Activated B cell treated with CpG ODN at 0.5 μM for 24 hours (primary cell): Measurements from ENCODE around the gene INPP5F. TPM values are rescaled to one million over a fixed set of nuclear protein-coding genes. Genes with fewer than 3 reads are reported as not detected.

Source experiments
- ATAC-seq: fragments of 200-7000 bp; cut with Tn5 transposase; one replicate; pipeline ENCODE4 v1.10.0; 2021; ENCODE audit warnings: low read depth, mild to moderate bottlenecking, moderate library complexity
- CTCF ChIA-PET: fragments of 350-600 bp; sonication (Branson Sonifier 250); formaldehyde crosslinking; loops from one replicate; lab custom pipeline; 2021; ENCODE audit warnings: antibody characterized with exemption; lab: Charles Lee
- POLR2A ChIA-PET: fragments of 350-600 bp; sonication (Branson Sonifier 250); formaldehyde crosslinking; loops from one replicate; lab custom pipeline; 2021; ENCODE audit warnings: antibody characterized with exemption; lab: Charles Lee
- DNase-seq: peaks from one replicate; pipeline ENCODE4 v3.0.0; 2022
- H3K27ac Mint-ChIP-seq: one replicate; pipeline ENCODE4 v1.8.0; 2020; ENCODE audit warnings: mixed read lengths
- H3K27me3 Mint-ChIP-seq: one replicate; pipeline ENCODE4 v1.8.0; 2021; ENCODE audit warnings: mixed read lengths
- H3K36me3 Mint-ChIP-seq: one replicate; pipeline ENCODE4 v1.8.0; 2021; ENCODE audit warnings: low read depth, mixed read lengths
- H3K4me1 Mint-ChIP-seq: one replicate; pipeline ENCODE4 v1.8.0; 2021; ENCODE audit warnings: mixed read lengths
- H3K4me3 Mint-ChIP-seq: one replicate; pipeline ENCODE4 v1.8.0; 2020; ENCODE audit warnings: mild to moderate bottlenecking, mixed read lengths
- H3K9me3 Mint-ChIP-seq: one replicate; pipeline ENCODE4 v1.8.0; 2020; ENCODE audit warnings: mixed read lengths
- intact Hi-C: fragments of 100-400 bp; cut with micrococcal nuclease; formaldehyde crosslinking; loops from one replicate; pipeline ENCODE4 v1.15.1; 2024
- total RNA-seq: library from RNA; stranded (reverse); gene quantifications from 2 replicates; pipeline ENCODE4 v1.2.3, GENCODE V29; 2022
- TF ChIP-seq, protein P1 (sequence below): fragments of 200-600 bp; IDR thresholded peaks from one replicate; pipeline ENCODE4 v1.8.0; 2022; ENCODE audit warnings: antibody characterized with exemption, mild to moderate bottlenecking

The INPP5F gene
- total RNA-seq, 1 donor from 2014 or later: 53.5 TPM

GRCh38 chr10:119796039-119796438, 70.2 kb downstream of the INPP5F start:
- Mint-ChIP-seq H3K27me3 (no peaks in the 10 kb centered on the region), H3K27ac (no peak overlapping the region), H3K4me1 (peaks cover 10% of the 10 kb centered on the region), H3K9me3 (no peaks in the 10 kb centered on the region), H3K4me3 (no peak overlapping the region), H3K36me3 (peaks cover 54% of the 10 kb centered on the region)
- ChIA-PET POLR2A (no interaction called here), CTCF (no interaction called here)
- intact Hi-C loops: no loop called here
- TF ChIP-seq, protein P1, sequence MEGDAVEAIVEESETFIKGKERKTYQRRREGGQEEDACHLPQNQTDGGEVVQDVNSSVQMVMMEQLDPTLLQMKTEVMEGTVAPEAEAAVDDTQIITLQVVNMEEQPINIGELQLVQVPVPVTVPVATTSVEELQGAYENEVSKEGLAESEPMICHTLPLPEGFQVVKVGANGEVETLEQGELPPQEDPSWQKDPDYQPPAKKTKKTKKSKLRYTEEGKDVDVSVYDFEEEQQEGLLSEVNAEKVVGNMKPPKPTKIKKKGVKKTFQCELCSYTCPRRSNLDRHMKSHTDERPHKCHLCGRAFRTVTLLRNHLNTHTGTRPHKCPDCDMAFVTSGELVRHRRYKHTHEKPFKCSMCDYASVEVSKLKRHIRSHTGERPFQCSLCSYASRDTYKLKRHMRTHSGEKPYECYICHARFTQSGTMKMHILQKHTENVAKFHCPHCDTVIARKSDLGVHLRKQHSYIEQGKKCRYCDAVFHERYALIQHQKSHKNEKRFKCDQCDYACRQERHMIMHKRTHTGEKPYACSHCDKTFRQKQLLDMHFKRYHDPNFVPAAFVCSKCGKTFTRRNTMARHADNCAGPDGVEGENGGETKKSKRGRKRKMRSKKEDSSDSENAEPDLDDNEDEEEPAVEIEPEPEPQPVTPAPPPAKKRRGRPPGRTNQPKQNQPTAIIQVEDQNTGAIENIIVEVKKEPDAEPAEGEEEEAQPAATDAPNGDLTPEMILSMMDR: no peak
- ATAC-seq (no peak), DNase-seq (no peak)

DNA sequence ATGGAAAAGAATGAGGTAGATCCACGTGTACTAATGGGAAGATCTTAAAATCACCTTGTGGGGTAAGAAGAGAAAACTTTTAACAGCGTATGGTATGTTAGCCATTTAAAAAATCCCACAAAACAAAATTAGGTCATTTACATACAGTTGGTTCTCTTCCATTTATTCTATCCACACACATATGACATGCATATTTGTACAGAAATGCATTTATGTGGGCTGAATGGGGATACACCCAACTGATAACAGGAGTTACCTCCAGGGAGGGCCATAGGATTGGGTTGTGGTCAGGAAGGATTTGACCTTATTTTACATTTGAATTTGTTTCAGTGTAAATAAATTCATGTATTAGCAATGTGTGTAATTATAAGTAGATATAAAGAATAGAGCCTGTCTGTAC, 75.3 kb downstream of the INPP5F start:
- H3K9me3 Mint-ChIP-seq: no peaks in the 10 kb centered on the region
- no peak overlapping the region for H3K4me3 Mint-ChIP-seq
- TF ChIP-seq, protein P1: no peak
- no peak overlapping the region for H3K27ac Mint-ChIP-seq
- ChIA-PET CTCF (no interaction called here), POLR2A (interaction anchor here (0.5 kb wide), 1 partner anchor 49 kb away, joined by 7 read pairs; no protein-coding TSS in a partner anchor)
- intact Hi-C loops: loop anchor here (5.0 kb wide), 1 partner anchor 49 kb away; no protein-coding TSS in a partner anchor
- H3K27me3 Mint-ChIP-seq: no peaks in the 10 kb centered on the region
- H3K4me1 Mint-ChIP-seq: peaks cover 21% of the 10 kb centered on the region
- peaks cover 59% of the 10 kb centered on the region for H3K36me3 Mint-ChIP-seq
- no peak for ATAC-seq
- DNase-seq: no peak

DNA sequence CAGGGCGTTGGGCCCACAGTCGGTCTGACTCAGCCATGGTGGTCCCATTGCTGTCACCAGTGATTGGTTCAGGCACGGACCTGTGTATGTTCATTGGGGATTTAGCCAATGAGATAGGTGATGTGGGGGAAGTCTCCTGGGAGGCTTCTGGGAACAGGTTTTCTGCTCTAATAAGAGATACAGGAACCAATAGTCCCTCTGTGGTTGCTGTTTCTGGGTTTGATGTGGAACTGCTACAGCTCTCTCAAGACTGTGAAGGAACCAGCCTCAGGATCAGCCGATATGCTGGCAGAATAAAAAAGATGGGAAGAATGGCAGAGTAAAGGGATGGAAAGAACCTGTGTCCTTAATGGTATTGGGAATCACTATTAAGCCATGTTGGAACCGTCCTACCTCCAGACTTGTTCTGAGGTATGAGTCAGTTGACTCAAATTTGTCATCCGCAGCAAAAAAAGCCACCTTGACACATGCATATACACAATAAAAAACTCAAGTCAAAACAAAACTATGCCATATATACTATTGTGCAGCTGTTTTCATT, 76.2 kb downstream of the INPP5F start:
- Mint-ChIP-seq H3K4me3 (no peak overlapping the region), H3K36me3 (peaks cover 56% of the 10 kb centered on the region), H3K4me1 (peaks cover 21% of the 10 kb centered on the region), H3K27ac (peak overlapping the region; percentile 37), H3K9me3 (no peaks in the 10 kb centered on the region), H3K27me3 (no peaks in the 10 kb centered on the region)
- ATAC-seq (no peak), DNase-seq (no peak)
- intact Hi-C loops: loop anchor here (5.0 kb wide), 1 partner anchor 50 kb away; no protein-coding TSS in a partner anchor
- ChIA-PET POLR2A (interaction anchor here (1.1 kb wide), 1 partner anchor 13 kb away, joined by 4 read pairs; no protein-coding TSS in a partner anchor), CTCF (no interaction called here)
- TF ChIP-seq, protein P1: no peak

DNA sequence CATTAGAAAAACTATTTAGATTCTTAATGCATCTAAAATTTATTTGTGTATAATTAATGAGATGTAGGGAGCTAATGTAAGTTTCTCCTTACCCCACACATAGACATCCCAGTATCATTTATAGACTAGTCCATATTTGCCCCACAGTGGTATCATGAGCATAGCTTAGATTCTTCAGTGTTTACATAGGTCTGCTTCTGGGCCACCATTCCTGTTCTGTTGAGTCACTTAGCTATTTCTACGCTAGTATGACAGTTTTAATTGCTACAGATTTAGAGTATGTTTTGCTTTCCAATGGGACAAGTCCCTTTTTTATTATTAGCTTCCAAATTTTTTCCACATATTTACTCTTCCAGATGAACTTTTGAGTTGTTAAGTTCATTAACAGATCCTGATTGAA, 77.4 kb downstream of the INPP5F start:
- TF ChIP-seq, protein P1: no peak
- Mint-ChIP-seq H3K4me3 (no peak overlapping the region), H3K9me3 (no peaks in the 10 kb centered on the region), H3K27ac (no peak overlapping the region), H3K27me3 (no peaks in the 10 kb centered on the region), H3K36me3 (peaks cover 52% of the 10 kb centered on the region), H3K4me1 (peaks cover 24% of the 10 kb centered on the region)
- intact Hi-C loops: loop anchor here (5.0 kb wide), 1 partner anchor 51 kb away; no protein-coding TSS in a partner anchor
- no peak for DNase-seq
- POLR2A ChIA-PET: interaction anchor here (0.9 to 1.4 kb wide), 3 partner anchors 11 to 53 kb away, joined by 3 to 5 read pairs (median 4); no protein-coding TSS in a partner anchor
- CTCF ChIA-PET: interaction anchor here (1.0 to 1.7 kb wide), 2 partner anchors 53 to 56 kb away, joined by 3 to 6 read pairs; no protein-coding TSS in a partner anchor
- no peak for ATAC-seq

- intact Hi-C loops: loop anchor here (5.0 kb wide), 1 partner anchor 33 kb away; no protein-coding TSS in a partner anchor
- Mint-ChIP-seq H3K36me3 (peaks cover 48% of the 10 kb centered on the region), H3K27me3 (no peaks in the 10 kb centered on the region), H3K9me3 (no peaks in the 10 kb centered on the region), H3K27ac (no peak overlapping the region), H3K4me3 (no peak overlapping the region), H3K4me1 (peaks cover 23% of the 10 kb centered on the region)
- no peak for ATAC-seq
- ChIA-PET POLR2A (no interaction called here), CTCF (interaction anchor here (2.1 kb wide), 1 partner anchor 119 kb away, joined by 4 read pairs; no protein-coding TSS in a partner anchor)
- no peak for DNase-seq
- TF ChIP-seq, protein P1: no peak
These were observed 79.9 kb downstream of the INPP5F start for GRCh38 chr10:119805702-119806230.
